Body of pancreas (tissue), 4 donors: ENCODE results near the gene EEF1AKMT3.

Experiments
- POLR2A ChIP-seq, 3 donors: fragments of 450-650 bp; IDR thresholded peaks; one replicate each; pipeline ENCODE4 v1.6.1; 2016; ENCODE audit warnings: antibody characterized with exemption in 3 of 3, mild to moderate bottlenecking in 2 of 3
- TF ChIP-seq, protein P1 (sequence below), 7 experiments: fragments of 450-650 bp in 4 of 7; fragments of 200-600 bp in 3 of 7; sonication (generic) in 3 of 7; IDR thresholded peaks; one replicate each; pipeline ENCODE4 v1.5.1; 2016 to 2019; ENCODE audit warnings: antibody characterized with exemption in 7 of 7

DNA sequence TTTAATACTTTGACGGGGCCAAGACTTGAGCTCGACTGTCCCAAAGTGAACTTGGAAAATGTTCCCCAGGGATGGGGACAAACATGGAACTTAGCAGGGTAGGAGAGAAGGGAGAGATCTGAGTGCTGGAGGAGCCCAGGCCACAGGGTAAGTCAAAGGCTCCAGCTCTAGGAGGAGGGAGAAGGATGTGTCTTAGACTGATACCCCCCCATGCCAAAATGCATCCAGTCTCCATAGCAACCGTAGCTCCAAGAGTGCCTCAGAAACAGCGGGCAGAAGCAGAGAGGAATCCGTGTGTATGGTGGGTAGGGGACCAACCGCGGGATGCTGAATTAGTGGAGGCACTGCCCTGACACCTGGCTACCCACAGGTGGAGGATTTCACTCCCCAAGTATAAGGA lies 33.0 kb upstream of the EEF1AKMT3 start:
- TF ChIP-seq, protein P1, sequence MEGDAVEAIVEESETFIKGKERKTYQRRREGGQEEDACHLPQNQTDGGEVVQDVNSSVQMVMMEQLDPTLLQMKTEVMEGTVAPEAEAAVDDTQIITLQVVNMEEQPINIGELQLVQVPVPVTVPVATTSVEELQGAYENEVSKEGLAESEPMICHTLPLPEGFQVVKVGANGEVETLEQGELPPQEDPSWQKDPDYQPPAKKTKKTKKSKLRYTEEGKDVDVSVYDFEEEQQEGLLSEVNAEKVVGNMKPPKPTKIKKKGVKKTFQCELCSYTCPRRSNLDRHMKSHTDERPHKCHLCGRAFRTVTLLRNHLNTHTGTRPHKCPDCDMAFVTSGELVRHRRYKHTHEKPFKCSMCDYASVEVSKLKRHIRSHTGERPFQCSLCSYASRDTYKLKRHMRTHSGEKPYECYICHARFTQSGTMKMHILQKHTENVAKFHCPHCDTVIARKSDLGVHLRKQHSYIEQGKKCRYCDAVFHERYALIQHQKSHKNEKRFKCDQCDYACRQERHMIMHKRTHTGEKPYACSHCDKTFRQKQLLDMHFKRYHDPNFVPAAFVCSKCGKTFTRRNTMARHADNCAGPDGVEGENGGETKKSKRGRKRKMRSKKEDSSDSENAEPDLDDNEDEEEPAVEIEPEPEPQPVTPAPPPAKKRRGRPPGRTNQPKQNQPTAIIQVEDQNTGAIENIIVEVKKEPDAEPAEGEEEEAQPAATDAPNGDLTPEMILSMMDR (IDR thresholded peaks at IDR 0.05), result no peak
- TF ChIP-seq POLR2A (IDR thresholded peaks at IDR 0.05), result no peak
